Esophagus squamous epithelium (tissue), 4 donors: ENCODE results near the gene TARS1.

Source experiments
- CTCF ChIP-seq, 6 experiments: fragments of 450-650 bp in 4 of 6; fragments of 200-600 bp in 2 of 6; sonication (generic) in 2 of 6; IDR thresholded peaks; one replicate each; pipeline ENCODE4 v1.5.1; 2016 to 2019; ENCODE audit warnings: antibody characterized with exemption in 6 of 6, mild to moderate bottlenecking in 4 of 6, moderate library complexity in 4 of 6
- POLR2A ChIP-seq, 4 donors: fragments of 450-650 bp; IDR thresholded peaks; one replicate each; pipeline ENCODE4 v1.6.1; 2017; ENCODE audit warnings: antibody characterized with exemption in 4 of 4, mild to moderate bottlenecking in 4 of 4, moderate library complexity in 3 of 4

GRCh38 chr5:33480876-33481275 is 40.1 kb downstream of the TARS1 start:
- TF ChIP-seq POLR2A (IDR thresholded peaks at IDR 0.05) (no peak), CTCF (IDR thresholded peaks at IDR 0.05) (no peak)
